NOMO-1 (cell line): ENCODE results near the gene VPS8.
A peak's percentile ranks its signal among the peaks of the same experiment; 100 is the strongest.
"Not testable (repeated sequence)": the region's sequence is repeated elsewhere in the genome, so short reads cannot be mapped to it uniquely, and the experiment has no call there.

Experiments
- DNase-seq, 2 experiments: peaks; one replicate each; lab custom pipeline; 2025; ENCODE audit not compliant: unreplicated experiment in 2 of 2; lab: John Stamatoyannopoulos, UW

The VPS8 gene

GRCh38 chr3:184912163-184912562, 100.2 kb downstream of the VPS8 start:
- no peak for DNase-seq

GRCh38 chr3:184914628-184915027, 102.7 kb downstream of the VPS8 start:
- no peak for DNase-seq

DNA sequence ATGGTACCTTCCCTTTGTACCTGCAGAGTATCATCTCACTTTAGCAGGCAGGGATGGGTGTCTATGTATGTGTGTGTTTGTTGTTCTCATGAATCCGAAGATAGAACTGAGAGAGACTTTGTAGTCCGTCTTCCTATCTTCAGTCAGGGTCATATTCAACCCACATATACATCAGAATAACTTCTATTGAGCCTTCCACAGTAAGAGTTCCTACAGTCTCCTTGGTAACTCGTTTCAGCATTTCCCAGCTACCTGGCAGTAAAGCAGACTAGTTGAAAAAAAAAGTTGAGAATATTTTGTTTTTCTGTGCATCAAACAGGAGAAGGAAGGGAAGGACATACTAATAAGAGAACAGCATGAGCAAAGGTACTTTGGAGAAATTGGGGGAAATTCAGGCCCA, 106.8 kb downstream of the VPS8 start:
- no peak for DNase-seq

DNA sequence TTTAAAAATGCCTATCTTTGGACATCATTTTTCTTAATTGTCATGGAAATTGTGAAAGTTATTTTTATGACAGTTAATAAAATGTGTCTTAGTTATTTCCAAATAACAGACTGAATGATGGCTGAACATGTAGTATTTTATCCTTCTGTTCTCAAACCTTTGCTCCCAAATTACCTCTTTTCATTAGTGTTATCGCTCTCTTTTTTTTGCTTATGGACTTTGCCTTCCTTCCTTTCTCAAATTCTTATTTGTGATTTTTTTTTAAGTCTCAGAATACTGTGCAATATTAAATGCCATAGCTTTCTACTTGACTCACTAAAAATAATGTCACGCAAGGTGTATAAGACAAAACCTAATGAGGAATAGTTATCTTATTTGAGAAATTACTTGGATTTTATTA, 107.7 kb downstream of the VPS8 start:
- DNase-seq, result no peak

DNA sequence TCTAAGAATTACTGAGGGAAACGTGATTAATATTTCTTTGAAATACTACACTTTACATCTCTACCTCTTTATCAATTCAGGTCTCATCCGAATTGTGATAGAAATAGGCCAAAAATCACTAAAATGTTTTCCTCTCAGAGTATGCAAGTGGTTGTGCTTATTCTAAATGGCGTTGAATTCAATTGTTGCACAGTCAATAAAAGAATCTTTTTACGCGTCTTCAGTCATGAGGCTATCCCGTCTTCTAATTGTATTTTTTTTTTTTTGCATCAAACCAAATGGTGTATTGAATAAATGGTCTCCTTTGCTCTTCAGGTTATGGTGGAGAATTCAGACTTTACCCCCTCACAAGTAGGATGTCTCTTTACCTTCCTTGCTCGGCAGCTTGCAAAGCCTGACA, 112.6 kb downstream of the VPS8 start:
- DNase-seq, result no peak

- DNase-seq, result no peak
Measured at GRCh38 chr3:184927796-184928315, 115.9 kb downstream of the VPS8 start.

DNA sequence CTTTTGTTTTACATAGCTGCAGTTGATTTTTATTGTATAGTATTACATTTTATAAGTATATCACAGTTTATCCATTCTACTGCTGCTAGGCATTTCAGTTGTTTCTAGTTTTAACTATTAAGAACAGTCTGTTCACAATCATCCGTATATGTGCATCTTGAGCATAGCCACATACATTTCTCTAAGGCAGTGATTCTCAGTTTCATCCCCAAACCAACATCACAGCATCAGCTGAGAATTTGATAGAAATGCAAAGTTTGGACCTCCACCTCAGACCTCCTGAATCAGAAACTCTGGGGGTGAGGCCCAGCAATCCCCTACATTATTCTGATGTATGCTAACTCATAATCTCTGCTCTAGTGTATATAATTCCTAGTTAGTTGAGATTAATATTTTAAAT, 120.8 kb downstream of the VPS8 start:
- DNase-seq, result no peak

DNA sequence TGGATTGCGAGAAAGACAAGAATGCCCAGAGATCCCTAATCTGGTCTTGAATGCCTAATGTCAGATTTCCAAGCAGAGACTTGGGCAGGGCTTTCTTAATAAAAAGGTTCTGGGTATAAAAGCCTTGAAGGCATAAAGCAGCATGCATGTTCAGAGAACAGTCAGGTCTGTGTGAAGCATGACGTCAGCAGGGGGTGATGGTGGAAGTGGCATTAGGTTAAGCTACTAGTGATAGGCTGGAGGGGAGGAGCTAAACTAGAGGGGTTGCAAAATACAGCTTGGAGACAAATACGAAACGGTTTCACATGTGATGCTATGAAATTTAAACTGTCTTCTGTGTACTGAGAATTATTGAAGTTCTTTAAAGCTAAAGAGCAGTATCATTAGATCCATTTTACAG, 125.6 kb downstream of the VPS8 start:
- DNase-seq, result no peak

GRCh38 chr3:184941408-184941807, 129.4 kb downstream of the VPS8 start:
- DNase-seq, result no peak

GRCh38 chr3:184942735-184943134, 130.8 kb downstream of the VPS8 start:
- DNase-seq, result peak in 1 of 2 experiments; percentile 9

DNA sequence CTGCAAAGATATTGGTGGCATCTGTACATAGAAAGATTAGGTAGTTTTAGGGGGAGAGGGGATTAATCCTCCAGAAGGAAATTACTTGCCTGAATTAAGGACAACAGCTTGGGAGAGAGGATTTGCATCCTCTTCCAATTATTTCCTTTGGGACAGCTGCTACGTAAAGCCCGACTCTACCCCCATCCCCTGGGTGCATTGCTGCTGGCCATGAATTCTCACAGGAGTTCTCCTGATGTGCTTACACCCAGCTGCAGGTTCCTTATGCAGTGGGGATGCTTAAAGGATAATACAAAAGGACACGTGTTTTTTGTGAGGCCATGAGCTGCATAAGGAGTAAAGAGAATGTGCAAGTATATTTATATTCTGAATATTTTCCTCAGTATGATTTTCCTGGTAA, 132.3 kb downstream of the VPS8 start:
- no peak for DNase-seq

DNA sequence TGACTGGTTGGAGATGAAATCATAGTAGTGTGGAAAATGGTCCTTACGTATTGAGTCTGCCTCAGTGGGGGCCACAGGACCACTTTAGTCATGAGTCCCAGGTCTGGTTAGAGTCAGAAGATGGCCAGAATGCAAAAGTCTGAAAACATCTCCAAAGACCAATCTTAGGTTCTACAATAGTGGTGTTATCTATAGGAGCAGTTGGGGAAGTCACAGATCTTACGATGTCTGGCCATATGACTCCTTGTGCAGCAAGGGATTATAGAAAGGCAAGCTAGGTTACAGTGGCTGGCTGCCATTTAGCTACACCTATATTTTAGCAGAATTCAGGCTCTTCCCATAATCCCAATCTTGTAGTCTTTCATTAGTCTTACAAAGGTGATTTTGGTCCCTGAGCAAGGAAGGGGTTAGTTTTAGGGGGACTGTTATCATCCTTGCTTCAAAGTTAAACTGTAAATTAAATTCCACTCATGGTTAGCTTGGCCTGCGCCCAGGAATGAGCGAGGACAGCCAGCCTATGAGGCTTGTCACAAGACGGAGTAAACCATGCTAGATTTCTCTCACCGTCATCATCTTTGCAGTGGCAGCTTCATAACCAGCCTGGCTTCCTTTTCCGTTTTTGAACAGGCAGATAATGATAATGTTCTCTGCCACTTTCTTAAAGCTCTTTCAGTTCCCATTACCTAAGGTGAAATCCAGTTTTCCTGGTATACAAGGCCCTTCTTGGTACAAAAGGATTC, 134.1 kb downstream of the VPS8 start:
- no peak for DNase-seq

DNA sequence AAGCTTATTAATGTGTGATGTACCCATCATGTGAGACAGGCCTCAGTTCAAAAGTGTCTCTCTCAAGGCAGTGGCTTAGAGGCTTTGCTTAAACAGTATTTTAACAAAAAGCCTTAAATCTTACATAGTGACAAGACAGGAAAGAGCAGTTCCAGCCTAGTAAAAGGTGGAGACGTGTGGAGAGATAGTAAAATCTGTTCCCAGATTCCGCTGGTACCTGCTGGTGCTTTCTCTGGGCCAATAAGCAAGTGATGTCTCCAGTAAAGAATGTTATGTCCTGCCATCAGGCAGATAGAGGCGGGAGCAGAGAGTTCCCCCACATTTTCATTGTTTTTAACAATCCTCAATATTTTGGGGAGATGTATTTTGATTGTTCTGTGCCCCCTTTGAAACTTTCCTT, 135.0 kb downstream of the VPS8 start:
- DNase-seq, result no peak

GRCh38 chr3:184949251-184949965, 137.4 kb downstream of the VPS8 start:
- DNase-seq, result no peak

DNA sequence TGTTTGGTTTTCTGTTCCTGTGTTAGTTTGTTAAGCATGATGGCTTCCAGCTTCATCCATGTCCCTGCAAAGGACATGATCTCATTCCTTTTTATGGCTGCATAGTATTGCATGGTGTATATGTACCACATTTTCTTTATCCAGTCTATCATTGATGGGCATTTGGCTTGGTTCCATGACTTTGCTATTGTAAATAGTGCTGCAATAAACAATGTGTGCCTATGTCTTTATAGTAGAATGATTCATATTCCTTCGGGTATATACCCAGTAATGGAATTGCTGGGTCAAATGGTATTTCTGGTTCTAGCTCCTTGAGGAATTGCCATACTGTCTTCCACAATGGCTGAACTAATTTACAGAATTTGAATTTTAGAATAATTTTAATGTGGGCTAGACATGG, 138.8 kb downstream of the VPS8 start:
- not testable (repeated sequence) for DNase-seq

DNA sequence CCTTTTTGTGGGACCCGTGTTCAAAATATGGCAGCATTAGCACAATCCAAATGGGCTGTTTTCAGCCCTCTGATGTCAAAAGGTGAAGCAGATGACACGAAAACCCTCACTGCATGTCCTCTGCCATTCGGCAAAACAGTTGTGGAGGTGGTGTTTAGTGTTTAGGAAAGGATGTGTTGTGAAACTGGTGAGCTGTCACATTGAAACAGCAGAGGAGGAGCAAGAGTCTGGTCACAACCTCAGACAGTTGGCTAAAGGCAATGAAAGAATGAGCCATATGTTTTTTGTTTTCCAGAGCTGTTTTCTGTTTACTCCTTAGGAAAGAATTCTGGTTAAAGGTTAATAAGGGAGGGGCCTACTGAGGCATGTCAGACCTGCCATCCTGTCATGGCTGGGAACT, 140.7 kb downstream of the VPS8 start:
- DNase-seq, result no peak

DNA sequence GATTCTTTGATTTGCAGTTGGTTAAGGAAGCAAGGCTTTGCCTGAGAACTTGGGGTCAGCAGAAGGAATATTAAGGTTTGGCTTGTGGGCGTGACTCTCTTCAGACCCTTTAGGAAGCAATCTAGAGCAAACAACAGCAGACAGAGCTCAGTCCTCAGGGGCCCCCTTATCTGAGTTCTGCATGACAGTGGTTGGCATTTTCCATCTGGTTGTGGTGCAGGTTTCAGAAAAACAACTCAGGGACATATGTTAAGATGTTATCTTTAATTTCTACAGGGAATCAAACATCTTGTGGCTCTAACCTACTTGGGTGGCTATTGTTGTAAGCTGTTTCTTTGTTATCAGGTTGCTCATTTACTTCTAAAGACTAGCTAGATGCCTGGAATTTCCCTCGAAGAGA, 141.4 kb downstream of the VPS8 start:
- DNase-seq, result no peak

DNA sequence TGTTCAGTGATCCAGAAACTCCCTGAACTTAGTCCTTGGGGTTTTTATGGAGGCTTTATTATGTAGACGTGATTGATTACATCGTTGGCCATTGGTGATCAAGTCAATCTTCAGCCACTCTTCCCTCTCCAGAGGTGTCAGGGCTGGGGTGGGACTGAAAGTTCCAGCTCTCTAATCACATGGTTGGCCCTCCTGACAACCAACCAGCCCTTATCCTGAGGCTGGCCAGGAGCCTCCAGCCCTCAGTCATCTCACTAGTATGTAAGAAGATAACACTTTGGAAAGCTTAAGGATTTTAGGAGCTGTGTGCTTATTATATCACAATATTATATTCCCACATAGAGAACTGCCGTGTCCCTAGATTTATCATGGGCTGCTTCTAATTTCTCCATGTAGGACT, 142.3 kb downstream of the VPS8 start:
- no peak for DNase-seq

DNA sequence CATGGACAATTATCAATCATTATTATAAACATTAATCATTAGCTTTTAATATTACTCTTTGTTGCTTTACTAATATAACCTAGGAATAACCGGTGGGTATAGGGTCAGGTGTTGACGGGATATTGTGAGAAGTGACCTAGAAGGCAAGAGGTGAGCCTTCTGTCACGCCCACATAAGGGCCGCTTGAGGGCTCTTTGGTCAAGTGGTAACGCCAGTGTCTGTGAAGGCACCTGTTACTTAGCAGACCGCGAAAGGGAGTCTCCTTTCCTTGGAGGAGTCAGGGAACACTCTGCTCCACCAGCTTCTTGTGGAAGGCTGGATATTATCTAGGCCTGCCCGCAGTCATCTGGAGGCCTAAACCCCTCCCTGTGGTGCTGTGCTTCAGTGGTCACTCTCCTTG, 142.9 kb downstream of the VPS8 start:
- DNase-seq, result not testable (repeated sequence)

- DNase-seq, result no peak
Measured at GRCh38 chr3:184965639-184966430, 153.9 kb downstream of the VPS8 start.

DNA sequence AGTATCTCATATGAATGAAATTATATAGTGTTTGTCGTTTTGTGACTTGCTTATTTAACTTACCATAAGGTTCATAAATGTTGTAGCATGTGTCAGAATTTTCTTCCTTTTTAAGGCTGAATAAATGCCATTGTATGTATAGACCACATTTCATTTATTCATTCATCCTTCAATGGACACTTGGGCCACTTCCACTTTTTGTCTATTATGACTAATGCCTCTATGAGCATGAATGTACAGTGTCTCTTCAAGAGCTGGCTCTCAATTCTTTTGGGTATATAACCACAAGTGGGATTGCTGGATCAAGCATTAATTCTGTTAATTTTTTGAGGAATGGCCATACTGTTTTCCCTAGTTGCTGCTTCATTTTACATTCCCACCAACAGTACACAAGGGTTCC, 156.1 kb downstream of the VPS8 start:
- no peak for DNase-seq
